ES-I3 (cell line): ENCODE data around the gene BTG2.
"Not testable (repeated sequence)": the region's sequence is repeated elsewhere in the genome, so short reads cannot be mapped to it uniquely, and the experiment has no call there.

Source experiments
- H3K36me3 ChIP-seq: 2 replicates; pipeline ENCODE4 v1.6.1; 2013; ENCODE audit warnings: mild to moderate bottlenecking, low read length, control low read depth, moderate library complexity; ENCODE audit not compliant: insufficient read depth
- H3K4me1 ChIP-seq: 2 replicates; pipeline ENCODE4 v1.6.1; 2013; ENCODE audit warnings: mild to moderate bottlenecking, control low read depth, low read length; ENCODE audit not compliant: insufficient read depth
- H3K9ac ChIP-seq: 2 replicates; pipeline ENCODE4 v1.6.1; 2013; ENCODE audit warnings: low read depth, mild to moderate bottlenecking, low read length, moderate library complexity
- H3K9me3 ChIP-seq: 2 replicates; pipeline ENCODE4 v1.6.1; 2013; ENCODE audit warnings: mild to moderate bottlenecking, low read length, moderate library complexity; ENCODE audit not compliant: control insufficient read depth, insufficient read depth

The BTG2 gene

DNA sequence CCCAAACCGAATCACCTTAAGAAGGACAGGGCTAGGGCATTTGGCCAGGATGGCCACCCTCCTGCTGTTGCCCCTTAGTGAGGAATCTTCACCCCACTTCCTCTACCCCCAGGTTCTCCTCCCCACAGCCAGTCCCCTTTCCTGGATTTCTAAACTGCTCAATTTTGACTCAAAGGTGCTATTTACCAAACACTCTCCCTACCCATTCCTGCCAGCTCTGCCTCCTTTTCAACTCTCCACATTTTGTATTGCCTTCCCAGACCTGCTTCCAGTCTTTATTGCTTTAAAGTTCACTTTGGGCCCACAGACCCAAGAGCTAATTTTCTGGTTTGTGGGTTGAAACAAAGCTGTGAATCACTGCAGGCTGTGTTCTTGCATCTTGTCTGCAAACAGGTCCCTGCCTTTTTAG lies 3.6 kb downstream of the BTG2 start:
- no peaks in the 10 kb centered on the region for H3K9me3 ChIP-seq
- H3K36me3 ChIP-seq = peaks cover 2% of the 10 kb centered on the region; the same call in 1 of the 2 replicates
- H3K4me1 ChIP-seq = peaks cover 17% of the 10 kb centered on the region
- H3K9ac ChIP-seq = no peak overlapping the region

DNA sequence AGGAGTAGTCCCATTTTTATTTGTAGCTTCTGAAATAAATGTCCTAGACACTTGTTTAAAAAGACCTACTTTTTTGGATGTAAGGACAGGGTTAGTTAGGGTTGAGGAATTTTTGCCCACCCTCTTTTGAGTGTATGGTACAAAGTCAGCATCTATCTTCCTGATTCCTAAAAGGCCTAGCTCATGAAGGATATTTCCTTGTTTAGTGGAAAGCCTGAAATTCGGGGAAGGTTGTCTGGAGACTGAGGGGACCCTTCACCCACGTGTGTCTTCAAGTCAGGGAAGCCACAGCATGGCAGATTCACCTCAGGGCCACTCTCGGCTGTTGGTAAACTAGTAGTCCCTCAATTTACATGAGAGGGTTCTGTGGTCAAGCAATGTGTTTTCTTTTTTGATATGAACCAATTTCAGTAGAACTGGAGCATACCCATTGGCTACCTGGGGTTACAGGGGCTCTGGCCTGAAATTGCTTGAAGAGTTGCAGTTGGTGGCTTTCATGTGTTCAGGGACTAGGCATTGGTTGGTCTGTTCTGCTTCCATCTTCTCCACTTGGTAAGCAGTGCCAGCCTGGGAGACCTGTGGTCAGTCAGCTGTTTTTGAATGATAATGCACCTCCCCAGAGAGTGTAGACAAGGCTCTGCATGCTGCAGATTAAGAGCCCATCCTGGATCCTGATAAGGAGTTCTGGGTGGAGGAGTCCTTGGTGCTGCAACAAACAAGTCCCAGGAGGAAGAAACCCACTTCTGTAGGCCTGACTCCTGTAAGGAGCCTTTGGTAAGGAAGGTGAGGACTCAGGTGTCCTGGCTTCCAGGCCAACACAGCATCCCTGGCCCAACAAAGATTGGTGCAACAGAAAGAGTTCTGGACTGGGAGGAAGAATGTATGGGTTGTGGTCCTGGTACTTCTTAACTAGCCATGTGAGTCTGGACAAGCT lies 6.3 kb downstream of the BTG2 start:
- Histone ChIP-seq H3K36me3 (peaks cover 2% of the 10 kb centered on the region; the same call in 1 of the 2 replicates), H3K4me1 (peaks cover 17% of the 10 kb centered on the region; the same call in 1 of the 2 replicates), H3K9me3 (no peaks in the 10 kb centered on the region), H3K9ac (no peak overlapping the region)

GRCh38 chr1:203314025-203314759 lies 8.9 kb downstream of the BTG2 start:
- not testable (repeated sequence) for H3K36me3 ChIP-seq, H3K9ac ChIP-seq, H3K4me1 ChIP-seq, H3K9me3 ChIP-seq

GRCh38 chr1:203316626-203317093 lies 11.3 kb downstream of the BTG2 start:
- Histone ChIP-seq H3K9ac (no peak overlapping the region), H3K4me1 (peaks cover 6% of the 10 kb centered on the region; the same call in 1 of the 2 replicates)

GRCh38 chr1:203317429-203318228 lies 12.3 kb downstream of the BTG2 start:
- no peaks in the 10 kb centered on the region for H3K36me3 ChIP-seq
- no peak overlapping the region for H3K9ac ChIP-seq
- H3K4me1 ChIP-seq = peaks cover 6% of the 10 kb centered on the region; the same call in 1 of the 2 replicates
- H3K9me3 ChIP-seq = no peaks in the 10 kb centered on the region

More at GRCh38 chr1:203316626-203317093, 11.3 kb downstream of the BTG2 start:
- H3K9me3 ChIP-seq = no peaks in the 10 kb centered on the region
- no peaks in the 10 kb centered on the region for H3K36me3 ChIP-seq

DNA sequence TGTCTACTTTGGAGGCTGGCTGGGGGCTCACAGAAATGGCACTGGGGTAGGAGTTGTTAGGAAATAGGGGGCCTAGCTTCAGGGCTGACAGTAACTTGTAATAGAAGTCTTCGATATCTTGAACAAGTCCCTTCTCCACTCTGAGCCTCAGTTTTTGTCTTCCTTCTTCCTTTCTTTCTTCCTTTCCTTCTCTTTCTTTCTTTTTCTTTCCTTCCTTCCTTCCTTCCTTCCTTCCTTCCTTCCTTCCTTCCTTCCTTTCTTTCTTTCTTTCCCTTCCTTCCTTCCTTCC lies 12.9 kb downstream of the BTG2 start:
- H3K9me3 ChIP-seq = no peaks in the 10 kb centered on the region
- H3K9ac ChIP-seq = no peak overlapping the region
- H3K4me1 ChIP-seq = peaks cover 6% of the 10 kb centered on the region; the same call in 1 of the 2 replicates
- H3K36me3 ChIP-seq = no peaks in the 10 kb centered on the region

GRCh38 chr1:203320591-203321272 lies 15.4 kb downstream of the BTG2 start:
- Histone ChIP-seq H3K36me3 (no peaks in the 10 kb centered on the region), H3K9ac (no peak overlapping the region), H3K4me1 (peaks cover 20% of the 10 kb centered on the region), H3K9me3 (no peaks in the 10 kb centered on the region)

DNA sequence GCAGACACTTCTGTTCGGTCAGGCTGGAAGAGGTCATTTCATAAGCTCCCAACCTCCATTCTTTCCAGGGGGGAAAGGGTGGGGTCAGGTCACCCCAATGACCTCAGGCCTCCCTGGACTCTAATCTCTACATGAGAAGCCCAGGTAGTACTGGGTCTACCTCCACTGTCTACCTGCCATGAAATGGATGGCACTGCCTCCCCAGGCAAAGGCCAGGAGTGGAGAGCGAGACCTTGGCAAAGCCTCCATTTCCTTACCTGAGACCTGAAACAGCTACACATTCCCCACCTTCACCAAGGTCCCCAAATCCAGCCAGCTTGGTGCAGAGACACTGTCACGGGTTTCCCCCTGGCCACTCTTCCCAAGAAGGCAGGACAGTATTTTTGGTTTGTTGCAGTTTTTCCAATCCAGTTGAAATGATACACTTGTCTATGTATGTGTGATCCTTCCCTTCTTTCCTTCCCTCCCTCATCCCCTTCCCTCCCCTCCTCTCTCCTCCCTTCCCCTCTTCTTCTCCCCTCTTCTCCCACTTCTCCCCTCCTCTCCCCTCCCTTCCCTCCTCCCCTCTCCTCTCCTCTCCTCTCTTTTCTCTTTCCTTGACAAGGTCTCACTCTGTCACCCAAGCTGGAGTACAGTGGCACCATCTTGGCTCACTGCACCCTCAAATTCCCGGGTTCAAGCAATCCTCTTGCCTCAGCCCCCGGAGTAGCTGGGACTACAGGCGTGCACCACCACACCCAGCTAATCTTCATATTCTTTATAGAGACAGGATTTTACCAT lies 16.1 kb downstream of the BTG2 start:
- Histone ChIP-seq H3K4me1 (peaks cover 26% of the 10 kb centered on the region), H3K9ac (no peak overlapping the region), H3K9me3 (no peaks in the 10 kb centered on the region), H3K36me3 (no peaks in the 10 kb centered on the region)

GRCh38 chr1:203322500-203323179 lies 17.3 kb downstream of the BTG2 start:
- H3K36me3 ChIP-seq = no peaks in the 10 kb centered on the region
- no peak overlapping the region for H3K9ac ChIP-seq
- no peaks in the 10 kb centered on the region for H3K9me3 ChIP-seq
- H3K4me1 ChIP-seq = peaks cover 28% of the 10 kb centered on the region

- Histone ChIP-seq H3K9ac (no peak overlapping the region), H3K9me3 (no peaks in the 10 kb centered on the region), H3K36me3 (no peaks in the 10 kb centered on the region), H3K4me1 (peaks cover 29% of the 10 kb centered on the region)
These were observed 18.3 kb downstream of the BTG2 start for GRCh38 chr1:203323587-203323986.

DNA sequence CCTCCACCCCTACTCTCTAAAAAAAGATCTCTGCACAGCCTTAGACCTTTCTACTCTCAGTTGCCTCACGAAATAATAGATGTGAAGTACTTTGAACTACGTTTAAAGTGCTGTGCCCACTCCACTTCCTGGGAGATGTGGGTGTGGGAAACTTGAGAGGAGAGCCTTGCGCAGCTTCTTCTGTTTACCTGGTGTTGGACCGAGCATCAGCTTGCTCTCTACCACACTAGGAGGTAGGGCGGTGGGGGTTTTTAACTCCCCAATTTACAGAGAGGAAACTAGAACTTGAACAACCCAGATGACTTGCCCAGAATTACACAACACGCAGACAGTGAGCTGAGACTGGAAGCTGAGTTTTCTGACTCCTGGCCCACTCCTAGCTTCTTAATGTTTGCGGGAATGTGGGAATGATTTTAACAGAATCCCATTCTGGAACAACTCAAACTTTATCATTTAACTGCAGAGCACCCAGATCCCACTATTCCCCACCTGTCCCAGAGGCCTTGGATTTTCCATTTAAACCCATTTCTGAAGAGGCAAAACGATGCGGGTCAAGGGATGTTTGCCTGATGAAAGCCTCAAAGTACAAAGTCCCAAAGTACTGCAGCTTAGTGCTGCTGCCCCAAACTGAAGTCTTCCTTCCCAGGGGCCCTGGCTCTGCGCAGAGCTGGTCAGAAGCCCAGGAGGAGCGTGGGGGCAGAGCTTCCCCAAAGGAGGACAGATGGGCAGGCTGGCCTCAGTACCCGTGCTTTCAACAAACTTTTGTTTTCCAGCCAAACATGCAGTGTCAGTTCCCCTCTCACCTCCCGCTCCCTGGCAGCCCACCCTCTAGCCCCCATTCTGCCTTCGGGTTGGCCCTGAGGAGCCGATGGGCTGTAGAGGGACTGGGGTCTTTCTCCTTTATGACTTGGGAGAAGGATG lies 19.0 kb downstream of the BTG2 start:
- no peaks in the 10 kb centered on the region for H3K36me3 ChIP-seq
- H3K9ac ChIP-seq = no peak overlapping the region
- peaks cover 34% of the 10 kb centered on the region for H3K4me1 ChIP-seq
- no peaks in the 10 kb centered on the region for H3K9me3 ChIP-seq

GRCh38 chr1:203325026-203325417 lies 19.7 kb downstream of the BTG2 start:
- Histone ChIP-seq H3K4me1 (peaks cover 34% of the 10 kb centered on the region), H3K36me3 (no peaks in the 10 kb centered on the region), H3K9me3 (no peaks in the 10 kb centered on the region), H3K9ac (no peak overlapping the region)
